Nephron (organoid): ENCODE measurements around the gene VPS13D.
A peak's percentile ranks its signal among the peaks of the same experiment; 100 is the strongest.

ENCODE experiments used
- H3K27ac Mint-ChIP-seq, 3 experiments: 2 replicates each; pipeline ENCODE4 v1.8.0; 2020; ENCODE audit warnings: mixed read lengths in 3 of 3, mild to moderate bottlenecking in 2 of 3, moderate library complexity in 1 of 3
- H3K27me3 Mint-ChIP-seq: 2 replicates; pipeline ENCODE4 v1.8.0; 2021; ENCODE audit warnings: low read depth, mild to moderate bottlenecking, moderate library complexity, mixed read lengths
- H3K36me3 Mint-ChIP-seq: 2 replicates; pipeline ENCODE4 v1.8.0; 2020; ENCODE audit warnings: low read depth, mixed read lengths
- H3K4me1 Mint-ChIP-seq: 2 replicates; pipeline ENCODE4 v1.8.0; 2020; ENCODE audit warnings: mixed read lengths
- H3K4me3 Mint-ChIP-seq, 3 experiments: 2 replicates each; pipeline ENCODE4 v1.8.0; 2020; ENCODE audit warnings: mild to moderate bottlenecking in 3 of 3, mixed read lengths in 3 of 3, moderate library complexity in 2 of 3
- H3K9me3 Mint-ChIP-seq: 2 replicates; pipeline ENCODE4 v1.8.0; 2020; ENCODE audit warnings: mixed read lengths
- TF ChIP-seq, protein P1 (sequence below), 3 experiments: fragments of 200-600 bp; sonication (generic); IDR thresholded peaks; one replicate each; pipeline ENCODE4 v1.5.0; 2021; ENCODE audit warnings: antibody characterized with exemption in 3 of 3; ENCODE audit not compliant: unreplicated experiment in 3 of 3

The VPS13D gene

DNA sequence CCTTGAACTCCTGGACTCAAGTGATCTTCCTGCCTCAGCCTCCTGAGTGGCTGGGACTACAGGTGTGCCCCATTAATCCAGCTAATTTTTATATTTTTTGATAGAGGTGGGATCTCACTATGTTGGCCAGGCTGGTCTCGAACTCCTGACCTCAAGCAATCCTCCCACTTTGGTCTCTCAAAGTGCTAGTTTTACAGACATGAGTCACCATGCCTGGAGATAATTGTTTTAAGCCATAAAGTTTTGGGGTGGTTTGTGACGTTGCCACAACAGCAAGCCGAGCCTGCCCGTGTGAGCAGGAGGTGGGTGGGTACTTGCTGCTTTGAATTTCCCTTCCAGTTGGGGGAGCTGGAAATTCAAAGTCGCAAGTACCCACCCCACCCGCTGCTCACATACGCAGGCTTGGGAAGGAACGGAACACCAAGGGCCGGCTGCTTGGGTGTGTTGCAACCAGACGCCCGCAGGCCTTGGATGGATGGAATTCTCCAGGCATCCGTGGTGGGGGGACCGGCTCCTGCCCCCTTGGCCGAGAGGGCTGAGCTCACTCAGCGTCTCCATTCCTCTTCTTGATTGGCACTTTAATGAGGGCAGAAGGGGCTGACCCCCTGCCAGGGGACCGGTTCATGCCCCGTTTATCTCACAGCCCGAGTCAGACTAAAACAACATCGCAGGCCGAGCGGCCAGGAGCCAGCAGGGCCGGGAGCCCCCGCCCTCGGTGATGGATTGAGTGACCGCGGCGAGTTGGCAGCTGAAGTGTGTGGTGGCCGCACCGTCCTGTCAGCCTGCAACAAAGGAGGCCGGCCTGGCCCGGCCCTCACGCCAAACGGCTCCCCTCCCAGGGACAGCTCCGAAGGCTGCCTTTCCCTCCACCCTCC lies 310.1 kb downstream of the VPS13D start:
- Mint-ChIP-seq H3K4me1 (peaks cover 46% of the 10 kb centered on the region), H3K36me3 (peaks cover 19% of the 10 kb centered on the region), H3K4me3 (peak overlapping the region in 1 of 3 experiments; percentile 31), H3K27ac (peak overlapping the region; percentile 84 to 96 (median 88)), H3K9me3 (peaks cover 24% of the 10 kb centered on the region), H3K27me3 (no peaks in the 10 kb centered on the region)
- TF ChIP-seq, protein P1, sequence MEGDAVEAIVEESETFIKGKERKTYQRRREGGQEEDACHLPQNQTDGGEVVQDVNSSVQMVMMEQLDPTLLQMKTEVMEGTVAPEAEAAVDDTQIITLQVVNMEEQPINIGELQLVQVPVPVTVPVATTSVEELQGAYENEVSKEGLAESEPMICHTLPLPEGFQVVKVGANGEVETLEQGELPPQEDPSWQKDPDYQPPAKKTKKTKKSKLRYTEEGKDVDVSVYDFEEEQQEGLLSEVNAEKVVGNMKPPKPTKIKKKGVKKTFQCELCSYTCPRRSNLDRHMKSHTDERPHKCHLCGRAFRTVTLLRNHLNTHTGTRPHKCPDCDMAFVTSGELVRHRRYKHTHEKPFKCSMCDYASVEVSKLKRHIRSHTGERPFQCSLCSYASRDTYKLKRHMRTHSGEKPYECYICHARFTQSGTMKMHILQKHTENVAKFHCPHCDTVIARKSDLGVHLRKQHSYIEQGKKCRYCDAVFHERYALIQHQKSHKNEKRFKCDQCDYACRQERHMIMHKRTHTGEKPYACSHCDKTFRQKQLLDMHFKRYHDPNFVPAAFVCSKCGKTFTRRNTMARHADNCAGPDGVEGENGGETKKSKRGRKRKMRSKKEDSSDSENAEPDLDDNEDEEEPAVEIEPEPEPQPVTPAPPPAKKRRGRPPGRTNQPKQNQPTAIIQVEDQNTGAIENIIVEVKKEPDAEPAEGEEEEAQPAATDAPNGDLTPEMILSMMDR (IDR thresholded peaks at IDR 0.05; ENCODE audit: unreplicated experiment in 3 of 3) = no peak

GRCh38 chr1:12540580-12541273 lies 310.9 kb downstream of the VPS13D start:
- H3K4me1 Mint-ChIP-seq = peaks cover 48% of the 10 kb centered on the region
- peak overlapping the region in 1 of 3 experiments; percentile 31 for H3K4me3 Mint-ChIP-seq
- H3K27ac Mint-ChIP-seq = peak overlapping the region; percentile 84 to 96 (median 88)
- H3K27me3 Mint-ChIP-seq = no peaks in the 10 kb centered on the region
- TF ChIP-seq, protein P1 (IDR thresholded peaks at IDR 0.05; ENCODE audit: unreplicated experiment in 3 of 3) = no peak
- H3K9me3 Mint-ChIP-seq = peaks cover 19% of the 10 kb centered on the region
- peaks cover 14% of the 10 kb centered on the region for H3K36me3 Mint-ChIP-seq

- Mint-ChIP-seq H3K27me3 (no peaks in the 10 kb centered on the region), H3K4me3 (peak overlapping the region in 1 of 3 experiments; percentile 1), H3K9me3 (peaks cover 12% of the 10 kb centered on the region), H3K36me3 (peaks cover 10% of the 10 kb centered on the region), H3K4me1 (peaks cover 51% of the 10 kb centered on the region), H3K27ac (peak overlapping the region; percentile 84 to 96 (median 88))
- TF ChIP-seq, protein P1 (IDR thresholded peaks at IDR 0.05; ENCODE audit: unreplicated experiment in 3 of 3) = no peak
Observed at GRCh38 chr1:12541274-12542137, 311.7 kb downstream of the VPS13D start.

GRCh38 chr1:12542138-12542465 lies 312.3 kb downstream of the VPS13D start:
- TF ChIP-seq, protein P1 (IDR thresholded peaks at IDR 0.05; ENCODE audit: unreplicated experiment in 3 of 3) = no peak
- Mint-ChIP-seq H3K27me3 (no peaks in the 10 kb centered on the region), H3K4me3 (peak overlapping the region in 1 of 3 experiments; percentile 1), H3K36me3 (peaks cover 7% of the 10 kb centered on the region), H3K4me1 (peaks cover 55% of the 10 kb centered on the region), H3K27ac (peak overlapping the region; percentile 84 to 96 (median 88)), H3K9me3 (peaks cover 9% of the 10 kb centered on the region)

DNA sequence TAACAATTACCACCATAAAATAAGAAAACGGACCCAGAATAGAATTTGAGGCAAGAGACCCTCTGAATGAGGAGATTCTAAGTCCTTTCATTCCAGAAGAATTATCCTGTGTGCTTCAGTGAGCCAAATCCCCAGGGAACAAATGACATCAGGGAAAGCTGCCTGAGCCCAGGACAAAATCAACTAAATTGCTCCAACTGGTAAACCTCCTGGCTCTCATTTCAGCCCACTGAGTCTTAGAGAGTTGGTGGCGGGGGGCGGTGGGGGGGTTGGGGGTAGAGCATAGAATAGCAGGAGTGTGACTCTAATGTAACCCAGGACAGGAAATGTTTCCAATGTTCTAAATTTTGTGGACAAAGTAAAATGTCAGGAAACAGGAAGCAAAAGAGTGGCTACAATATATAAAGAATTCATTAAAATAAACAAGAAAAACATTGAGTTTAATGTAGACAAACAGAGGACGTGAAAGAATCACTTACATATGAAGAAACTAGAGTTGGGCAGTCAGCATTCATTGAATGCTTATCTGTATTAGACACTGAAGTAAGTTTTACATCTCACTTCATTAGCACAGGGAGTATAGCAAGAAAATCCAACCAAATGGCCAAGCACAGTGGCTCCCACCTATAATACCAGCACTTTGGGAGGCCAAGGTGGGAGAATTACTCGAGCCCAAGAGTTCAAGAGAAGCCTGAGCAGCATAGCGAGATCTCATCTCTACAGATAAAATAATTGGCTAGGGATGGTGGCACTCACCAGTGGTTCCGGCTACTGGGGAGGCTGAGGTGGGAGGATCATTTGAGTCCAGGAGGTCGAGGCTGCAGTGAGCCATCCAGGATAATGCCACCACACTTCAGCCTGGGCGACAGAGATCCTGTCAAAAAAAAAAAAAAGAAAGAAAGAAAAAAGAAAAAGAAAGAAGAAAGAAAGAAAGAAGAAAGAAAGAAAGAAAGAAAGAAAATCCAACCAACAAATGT lies 313.1 kb downstream of the VPS13D start:
- peaks cover 3% of the 10 kb centered on the region for H3K9me3 Mint-ChIP-seq
- TF ChIP-seq, protein P1 (IDR thresholded peaks at IDR 0.05; ENCODE audit: unreplicated experiment in 3 of 3) = no peak
- H3K4me3 Mint-ChIP-seq = no peak overlapping the region
- H3K27me3 Mint-ChIP-seq = no peaks in the 10 kb centered on the region
- H3K36me3 Mint-ChIP-seq = no peaks in the 10 kb centered on the region
- peaks cover 57% of the 10 kb centered on the region for H3K4me1 Mint-ChIP-seq
- peak overlapping the region; percentile 84 to 96 (median 88) for H3K27ac Mint-ChIP-seq
